Measurements from ENCODE around the gene PSMC3IP.

DNA sequence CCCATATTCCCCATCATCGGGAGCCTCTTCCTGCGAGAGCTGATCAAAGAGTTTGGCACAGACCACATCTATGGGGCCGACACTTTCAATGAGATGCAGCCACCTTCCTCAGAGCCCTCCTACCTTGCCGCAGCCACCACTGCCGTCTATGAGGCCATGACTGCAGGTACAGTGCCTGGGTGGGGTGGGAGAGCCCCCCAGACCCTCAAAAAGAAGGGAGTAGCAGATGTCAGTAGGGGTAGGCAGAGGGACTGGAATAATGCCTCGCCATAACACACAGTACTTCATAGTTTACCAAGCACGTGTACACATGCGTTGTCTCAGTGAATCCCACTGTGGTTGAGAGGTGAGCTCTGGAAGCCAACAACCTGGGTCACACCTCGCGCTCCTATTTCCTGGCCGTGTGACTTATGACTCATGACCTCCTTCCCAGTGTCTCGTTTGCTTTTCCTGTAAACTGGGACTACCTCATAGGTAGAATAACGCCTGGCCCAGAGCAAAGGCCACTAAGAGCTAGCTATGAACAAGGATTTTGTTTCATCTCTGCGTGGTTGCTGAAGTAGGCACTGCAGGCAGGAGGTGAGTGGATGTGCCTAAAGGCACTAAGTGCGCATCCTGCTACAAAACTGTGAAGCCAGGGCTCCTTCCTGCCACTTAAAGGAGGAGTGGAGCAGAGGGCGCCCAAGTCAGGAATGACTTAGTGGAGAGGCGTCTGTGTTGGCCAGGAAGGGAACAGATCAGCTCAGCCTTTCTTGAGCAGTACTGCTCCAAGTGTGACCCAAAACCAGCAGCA lies 36.3 kb downstream of the PSMC3IP start:
- peak; percentile 13 for TF ChIP-seq POLR2A (IDR thresholded peaks at IDR 0.05; ENCODE audit: low read length)
- no peak for TF ChIP-seq GATA1 (IDR thresholded peaks at IDR 0.05; ENCODE audit: low read depth, low read length)

Measured in erythroblast (primary cell).